ENCODE results near the gene MOSPD2. TPM values are rescaled to one million over a fixed set of nuclear protein-coding genes. Genes with fewer than 3 reads are reported as not detected.

The MOSPD2 gene
- 10.1 and 10.9 TPM in 2 replicates for total RNA-seq
- polyA plus RNA-seq (2012) = 8.9 TPM

DNA sequence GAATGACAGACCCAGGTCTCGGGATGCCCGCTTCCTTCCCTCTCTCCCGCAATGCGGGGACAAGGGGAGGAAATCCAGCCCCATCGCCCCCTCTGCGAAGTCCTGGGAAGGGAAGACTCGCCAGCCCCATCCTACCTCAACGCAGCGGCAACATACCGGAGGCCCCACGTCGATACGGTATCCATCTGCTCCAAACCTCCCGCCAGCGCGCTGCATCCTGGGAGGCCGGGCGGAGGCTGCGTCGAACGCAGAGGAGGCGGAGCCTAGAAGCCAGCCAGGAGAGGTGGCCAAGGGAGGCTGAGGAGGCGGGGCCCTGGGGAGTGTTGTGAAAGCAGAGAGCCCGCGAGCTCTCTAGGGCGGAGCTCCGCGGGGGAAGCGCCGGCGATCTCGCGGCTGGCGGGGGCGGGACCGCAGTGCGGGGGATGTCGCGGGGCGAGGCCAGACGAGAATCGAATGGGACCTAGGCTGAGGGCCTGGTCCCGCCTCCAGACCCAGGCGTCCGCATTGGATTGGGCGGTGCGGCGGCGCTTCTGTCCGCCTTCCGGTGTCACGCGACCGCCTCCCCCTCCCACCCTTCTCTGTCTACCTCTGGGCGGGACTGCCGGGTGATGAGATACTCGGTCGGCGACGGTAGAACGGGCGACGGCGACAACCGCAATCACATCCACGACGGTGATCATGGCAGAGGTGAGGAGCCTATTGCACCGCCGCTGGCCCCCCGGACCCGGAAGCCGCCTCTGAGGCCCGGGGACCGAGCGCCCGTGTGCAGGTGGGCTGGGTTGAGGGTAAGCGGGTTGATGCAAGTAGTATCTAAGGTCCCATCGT, at the start of gene MOSPD2, which contains the start of gene FANCB:
MOSPD2 (plus strand) TSS at position 571 of the 825 bp plus-strand sequence; CDS start at position 679, 108 bp downstream.
FANCB (minus strand) TSS at position 219 of the 825 bp plus-strand sequence. CDS start 7,559 bp downstream, outside the sequence.
- DNase-seq (ENCODE audit: low read depth) = peak; percentile 94

DNA sequence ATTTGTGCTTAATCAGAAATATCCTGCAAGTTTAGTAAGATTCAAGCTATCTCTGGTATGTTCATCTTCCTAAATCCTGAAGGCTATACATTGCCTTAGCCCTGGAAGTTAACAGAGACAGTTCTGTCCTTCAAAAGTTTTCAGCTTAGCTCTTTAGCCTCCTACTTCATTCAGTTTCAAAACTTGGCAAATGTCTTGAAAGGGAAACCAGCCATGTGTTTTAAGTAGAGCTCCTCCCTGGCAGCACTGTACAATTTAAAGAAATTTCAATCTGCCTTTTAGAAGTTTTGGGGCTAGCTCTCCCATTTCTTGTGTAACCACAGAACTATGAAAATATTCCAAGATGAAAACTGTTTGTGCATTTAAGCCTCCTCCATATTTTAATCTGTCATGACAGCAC, 47.4 kb upstream of the MOSPD2 start:
- no peak for DNase-seq (ENCODE audit: low read depth)

DNA sequence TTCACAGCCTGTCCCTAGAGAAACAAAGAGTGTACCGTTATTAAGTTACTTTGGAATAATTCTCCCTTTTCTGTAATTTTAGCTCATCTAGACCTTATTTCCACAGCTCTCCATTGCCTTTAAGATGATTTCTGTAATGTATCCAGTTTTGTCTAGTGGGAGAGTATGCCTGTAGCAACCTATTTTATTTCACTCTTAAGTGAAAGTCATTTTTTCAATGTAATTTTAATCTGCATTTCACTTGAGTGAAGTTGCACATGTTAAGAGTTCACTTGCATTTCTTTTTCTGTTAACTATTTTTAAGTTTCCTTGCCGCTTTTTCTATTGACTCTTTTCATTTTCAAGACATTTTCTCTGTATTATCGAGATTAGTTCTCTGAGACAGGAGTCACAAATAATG, 46.9 kb upstream of the MOSPD2 start:
- DNase-seq (ENCODE audit: low read depth) = no peak

DNA sequence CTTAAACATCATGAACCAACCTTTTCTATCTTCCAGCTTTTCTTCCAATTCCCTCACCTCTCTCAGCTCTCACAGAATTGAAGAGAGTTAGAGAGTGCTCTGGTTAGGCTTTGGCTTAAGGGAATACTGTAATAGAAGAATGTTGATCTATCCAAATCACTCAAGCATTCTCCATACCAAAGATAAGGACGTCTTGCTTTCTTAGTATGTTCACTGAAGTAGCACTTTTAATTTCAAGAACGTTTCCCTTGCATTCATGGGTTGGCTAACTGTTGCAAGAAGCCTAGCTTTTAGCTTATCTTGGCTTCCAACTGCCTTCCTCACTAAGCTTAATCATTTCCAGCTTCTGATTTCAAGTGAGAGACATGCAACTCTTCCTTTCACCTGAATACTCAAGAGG, 43.6 kb upstream of the MOSPD2 start:
- DNase-seq (ENCODE audit: low read depth) = no peak

DNA sequence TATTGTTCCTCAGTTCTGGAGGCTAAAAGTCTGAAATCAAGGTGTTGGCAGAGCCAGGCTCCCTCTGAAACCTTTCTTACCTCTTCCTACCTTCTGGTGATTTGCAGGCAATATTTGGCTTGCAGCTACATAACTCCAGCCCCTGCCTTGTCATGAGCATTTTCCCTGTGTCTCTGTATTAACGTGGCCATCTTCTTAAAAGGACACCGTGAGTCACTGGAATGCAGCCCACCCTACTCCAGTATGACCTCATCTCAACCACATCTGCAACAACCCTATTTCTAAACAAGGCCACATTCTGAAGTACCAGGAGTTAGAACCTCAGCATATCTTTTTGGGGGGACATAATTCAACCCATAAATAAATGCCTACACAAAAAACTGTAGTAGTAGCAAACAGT, 41.1 kb upstream of the MOSPD2 start:
- DNase-seq (ENCODE audit: low read depth) = peak; percentile 31

DNA sequence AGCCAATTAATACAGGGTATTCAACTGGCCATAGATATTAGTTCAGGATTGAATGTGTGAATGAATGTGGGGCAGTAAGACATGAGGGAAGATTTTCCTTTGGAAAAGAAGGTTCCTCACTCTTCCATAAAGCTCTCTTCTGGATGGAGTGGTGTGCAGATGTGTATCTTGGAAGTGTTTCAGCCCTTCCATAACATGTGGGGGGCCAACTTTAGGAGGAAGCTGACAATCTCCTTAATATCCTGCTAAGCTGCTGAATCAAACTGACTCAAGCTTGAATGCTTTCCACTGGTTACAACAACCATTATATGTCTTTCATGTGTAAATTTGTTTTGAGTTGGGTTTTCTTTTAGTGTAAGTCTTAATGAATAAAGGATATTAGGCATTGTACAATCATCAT, 40.6 kb upstream of the MOSPD2 start:
- DNase-seq (ENCODE audit: low read depth) = no peak

DNA sequence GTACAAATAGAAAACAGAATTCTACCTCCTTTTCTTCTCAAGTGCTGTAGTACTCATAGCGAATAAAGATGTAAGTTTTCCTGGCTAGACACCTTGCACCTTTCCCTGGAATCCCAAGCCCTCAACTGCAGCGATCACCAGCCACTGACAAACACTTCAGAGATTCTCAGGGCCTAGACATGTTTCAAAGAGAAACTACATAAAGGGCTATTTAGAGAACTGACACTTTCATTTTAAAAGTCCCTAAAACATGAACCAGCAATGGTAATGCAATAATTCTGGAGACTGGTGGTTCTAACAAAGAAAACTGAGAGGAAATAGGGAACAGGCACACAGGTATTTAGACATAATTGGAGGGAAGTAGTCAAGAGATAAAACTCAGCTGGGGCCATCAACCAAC, 36.1 kb upstream of the MOSPD2 start:
- no peak for DNase-seq (ENCODE audit: low read depth)

DNA sequence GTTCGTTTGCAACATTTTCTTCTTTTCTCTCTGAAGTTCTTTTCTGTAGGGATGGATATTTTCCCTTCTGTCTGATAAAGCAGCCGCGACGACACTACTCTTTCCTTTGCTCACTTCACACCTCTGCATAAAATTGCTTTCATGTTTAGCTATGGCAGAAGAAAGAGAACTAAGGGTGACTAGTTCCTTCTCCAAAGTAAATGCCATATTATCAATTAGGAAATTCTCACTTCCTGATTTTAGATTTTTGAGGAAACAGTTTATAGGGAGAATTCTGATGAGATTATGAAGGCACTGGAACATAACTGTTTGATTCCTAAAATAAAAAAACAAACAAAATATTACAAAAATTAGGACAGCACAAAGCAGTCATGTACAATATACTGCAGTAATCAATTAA, 29.6 kb upstream of the MOSPD2 start:
- DNase-seq (ENCODE audit: low read depth) = no peak

DNA sequence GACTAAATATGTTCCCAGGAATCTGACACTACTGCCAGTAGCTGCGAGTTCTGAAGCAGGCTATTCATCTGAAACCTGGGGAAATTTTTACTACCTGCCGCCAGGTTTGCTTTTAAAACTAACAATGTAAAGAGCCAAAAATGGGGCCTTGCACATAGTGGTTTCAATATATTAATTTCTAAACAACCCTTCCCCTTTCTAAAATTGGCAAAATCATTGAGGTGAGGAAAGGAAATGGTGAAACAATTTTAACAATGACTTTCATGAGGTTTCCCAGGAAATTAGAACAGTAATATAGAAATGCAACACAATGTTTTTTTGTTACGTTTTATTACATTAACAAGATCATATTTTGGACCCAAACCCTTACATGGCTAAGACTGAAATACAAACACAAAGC, 21.7 kb upstream of the MOSPD2 start:
- DNase-seq (ENCODE audit: low read depth) = no peak

DNA sequence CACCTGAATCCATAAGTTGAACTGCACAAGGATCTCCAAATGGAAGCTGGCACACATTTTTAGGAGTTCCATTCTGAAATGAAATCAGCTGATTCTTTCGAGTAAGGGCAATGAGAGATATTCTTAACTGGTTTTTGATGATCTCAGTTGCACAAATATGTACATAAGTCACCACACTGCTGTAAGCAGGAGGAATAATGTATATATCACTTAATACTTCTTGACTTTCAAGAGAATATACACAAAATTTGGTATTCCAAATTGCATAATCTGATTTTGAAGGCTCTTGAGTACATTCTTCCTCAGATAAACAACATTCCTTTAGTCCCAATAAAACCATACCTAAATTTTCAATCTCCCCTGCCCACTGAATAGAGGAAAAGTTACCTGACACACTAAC, 8.6 kb upstream of the MOSPD2 start:
- DNase-seq (ENCODE audit: low read depth) = no peak

DNA sequence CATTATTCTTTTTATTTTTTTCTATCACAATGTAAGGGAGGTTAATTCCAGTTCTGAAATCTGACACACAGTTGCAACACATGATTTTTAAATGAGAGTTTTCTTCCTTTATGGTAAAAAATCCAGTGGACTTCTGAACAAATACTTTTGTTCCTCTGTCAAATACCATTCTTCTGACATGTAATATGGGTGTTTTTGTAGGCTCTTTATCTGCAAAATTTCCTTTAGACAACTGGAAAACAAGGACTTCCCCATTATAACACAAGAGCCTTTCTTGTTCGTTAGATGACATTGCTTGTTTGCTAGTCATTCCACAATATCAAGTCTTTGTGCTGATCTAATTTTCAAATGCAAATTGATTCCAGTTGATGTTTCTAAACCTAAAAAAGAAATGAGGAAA, 8.0 kb upstream of the MOSPD2 start:
- DNase-seq (ENCODE audit: low read depth) = peak; percentile 4

DNA sequence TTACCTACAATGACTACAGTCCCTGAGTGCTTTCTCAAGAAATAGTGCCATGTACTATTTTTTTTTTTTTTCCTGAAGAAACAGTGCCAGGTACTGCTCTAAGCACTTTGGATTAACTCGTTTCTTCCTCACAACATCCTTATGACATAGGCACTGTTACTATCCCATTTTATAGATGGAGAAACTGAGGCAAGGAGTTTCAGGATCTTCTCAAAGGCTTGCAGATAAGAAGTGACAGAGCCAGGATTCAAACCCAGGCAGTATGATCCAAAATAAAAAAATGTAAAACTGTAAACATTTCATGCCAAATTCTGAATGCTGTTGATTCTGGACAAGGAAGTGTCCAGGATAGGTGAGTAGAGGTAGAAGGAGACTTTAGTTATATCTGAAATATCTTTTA, 1.5 kb upstream of the MOSPD2 start:
- DNase-seq (ENCODE audit: low read depth) = no peak

DNA sequence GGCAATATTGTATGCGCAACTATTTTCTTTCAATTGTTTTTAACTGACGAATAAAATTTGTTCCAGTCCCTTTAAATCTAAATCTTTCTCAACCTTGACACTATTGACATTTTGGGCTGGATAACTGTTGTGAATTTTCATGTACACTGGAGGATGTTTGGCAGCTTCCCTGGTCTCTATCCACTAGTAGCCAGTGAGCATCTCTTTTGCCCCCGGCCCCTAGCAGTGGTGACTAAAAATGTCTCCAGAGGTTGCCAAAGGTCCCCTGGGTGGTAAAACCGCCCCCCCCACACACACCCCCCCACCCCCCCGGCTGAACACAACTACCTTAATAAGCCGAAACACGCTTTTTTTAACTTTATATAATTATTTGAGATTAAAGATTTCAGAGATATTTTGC, 866 bp upstream of the MOSPD2 start:
- DNase-seq (ENCODE audit: low read depth) = no peak

DNA sequence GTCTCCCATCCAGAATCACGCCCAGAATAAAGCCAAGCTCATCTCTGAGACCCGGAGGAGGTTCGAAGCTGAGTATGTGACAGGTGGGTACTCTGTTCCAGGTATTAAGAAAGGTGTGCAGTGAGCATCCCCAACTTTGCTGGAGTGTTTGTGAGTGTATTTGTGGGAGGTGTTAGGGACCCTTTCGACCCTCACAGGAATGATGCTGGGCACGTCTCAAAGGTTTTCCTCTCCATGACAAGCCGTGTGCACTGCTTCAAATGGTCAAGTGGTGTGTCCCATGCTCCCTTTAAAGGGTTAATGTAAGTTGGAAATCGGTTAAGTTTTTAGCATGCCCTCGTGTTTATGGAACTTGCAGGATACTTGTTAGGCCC, 442 bp downstream of the MOSPD2 start:
- no peak for DNase-seq (ENCODE audit: low read depth)

DNA sequence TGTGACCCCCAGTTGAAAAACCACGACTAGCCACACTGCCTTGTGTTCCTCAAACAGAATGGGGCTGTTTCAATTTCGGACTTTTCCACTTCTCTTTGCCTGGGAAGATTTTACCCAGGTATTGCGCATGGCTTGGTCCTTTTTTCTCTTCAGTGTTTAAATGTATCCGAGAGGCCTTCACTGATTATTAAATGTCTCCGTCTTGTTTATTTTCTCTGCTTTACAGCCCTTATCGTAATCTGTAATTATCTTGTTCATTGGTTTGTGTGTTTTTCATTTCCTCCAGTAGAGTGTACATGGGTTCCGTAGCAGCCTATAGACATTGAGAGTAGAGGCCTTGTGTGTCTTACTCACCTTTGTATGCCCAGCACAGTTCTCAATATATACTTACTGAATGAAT, 2.4 kb downstream of the MOSPD2 start:
- no peak for DNase-seq (ENCODE audit: low read depth)

DNA sequence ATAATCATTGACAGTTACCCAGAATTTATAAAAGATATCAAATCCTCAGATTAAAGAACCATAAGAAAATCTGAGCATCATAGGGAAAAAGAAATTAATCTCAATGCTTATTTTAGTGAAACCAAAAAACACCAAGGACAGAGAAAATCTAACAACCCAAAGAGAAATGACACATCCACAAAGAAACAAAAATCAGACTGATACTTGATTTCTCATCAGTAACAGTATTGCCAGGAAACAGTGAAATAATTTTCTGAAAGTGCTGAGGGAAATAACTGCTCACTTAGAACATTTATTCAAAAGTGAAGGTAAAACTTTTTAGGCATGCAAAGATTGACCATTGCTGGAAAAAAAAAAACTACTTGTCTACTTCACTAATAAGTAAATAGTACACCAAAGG, 10.6 kb downstream of the MOSPD2 start:
- DNase-seq (ENCODE audit: low read depth) = no peak

DNA sequence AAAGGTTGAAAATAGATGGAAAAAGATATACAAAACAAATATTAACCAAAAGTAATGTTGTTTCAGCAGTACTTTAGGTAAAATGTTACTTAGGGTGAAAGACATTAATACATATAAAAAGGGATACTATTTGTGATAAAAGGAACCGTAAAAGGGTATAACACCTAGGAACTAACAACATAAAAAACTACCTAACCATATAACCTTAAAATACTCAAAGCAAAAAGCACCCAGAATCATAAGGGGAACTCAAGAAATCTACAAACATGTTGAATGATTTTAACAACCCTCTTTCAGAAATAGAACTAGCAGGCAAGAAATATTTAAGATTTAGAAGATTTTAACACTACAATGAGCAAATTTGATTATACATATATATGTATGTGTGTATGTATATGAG, 11.5 kb downstream of the MOSPD2 start:
- DNase-seq (ENCODE audit: low read depth) = no peak

DNA sequence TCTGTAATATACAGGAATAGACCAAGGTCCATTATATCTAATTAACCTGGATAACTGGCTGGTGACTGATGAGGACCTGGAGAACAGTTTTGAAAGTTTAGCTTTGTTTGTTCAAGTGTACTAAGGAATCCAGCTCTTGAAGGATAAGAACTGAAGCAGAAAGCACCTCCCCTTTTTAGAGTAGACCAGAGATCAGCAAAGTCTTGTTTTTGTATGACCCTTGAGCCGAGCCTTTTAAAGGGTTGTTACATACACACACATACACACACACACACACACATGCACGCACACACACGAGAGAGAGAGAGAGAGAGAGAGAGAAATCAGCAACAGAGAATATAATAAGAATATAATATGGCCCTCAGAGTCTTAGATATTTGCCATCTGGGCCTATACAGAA, 13.0 kb downstream of the MOSPD2 start:
- no peak for DNase-seq (ENCODE audit: low read depth)

DNA sequence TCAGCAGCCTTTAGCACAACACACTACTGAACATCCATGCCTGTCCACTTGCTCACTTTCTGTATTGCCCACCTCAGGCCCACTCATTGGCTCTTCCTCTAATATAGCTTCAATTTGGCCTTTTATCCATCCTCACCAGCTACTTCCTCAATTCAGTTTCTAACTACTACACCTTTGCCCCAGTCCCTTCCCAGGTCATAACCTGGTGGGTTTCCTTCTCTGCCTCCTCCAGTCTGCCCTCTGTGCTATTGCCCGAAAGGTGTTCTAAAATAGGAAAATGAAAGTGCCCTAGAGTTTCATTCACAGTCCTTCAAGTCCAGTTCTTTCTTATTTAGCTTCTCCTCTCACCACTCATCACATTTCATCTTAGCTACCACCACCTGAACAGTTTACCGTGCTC, 23.1 kb downstream of the MOSPD2 start:
- no peak for DNase-seq (ENCODE audit: low read depth)

DNA sequence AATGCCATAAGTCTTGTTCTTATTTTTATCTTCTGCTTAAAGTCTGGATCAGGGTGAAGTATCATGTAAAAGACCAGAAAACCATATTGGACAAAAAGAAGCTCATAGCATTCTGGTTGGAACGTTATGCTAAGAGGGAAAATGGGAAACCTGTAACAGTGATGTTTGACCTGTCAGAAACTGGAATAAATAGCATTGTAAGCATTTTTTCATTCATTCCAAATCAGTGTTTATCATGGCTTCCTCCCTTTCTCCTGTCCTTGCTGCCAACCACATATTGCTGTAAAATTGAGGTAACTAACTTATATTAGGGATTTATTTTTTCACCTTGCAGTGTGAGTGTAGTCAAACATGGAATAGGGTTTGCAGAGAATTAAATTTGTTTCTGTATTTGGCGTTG, 23.8 kb downstream of the MOSPD2 start:
- DNase-seq (ENCODE audit: low read depth) = no peak

DNA sequence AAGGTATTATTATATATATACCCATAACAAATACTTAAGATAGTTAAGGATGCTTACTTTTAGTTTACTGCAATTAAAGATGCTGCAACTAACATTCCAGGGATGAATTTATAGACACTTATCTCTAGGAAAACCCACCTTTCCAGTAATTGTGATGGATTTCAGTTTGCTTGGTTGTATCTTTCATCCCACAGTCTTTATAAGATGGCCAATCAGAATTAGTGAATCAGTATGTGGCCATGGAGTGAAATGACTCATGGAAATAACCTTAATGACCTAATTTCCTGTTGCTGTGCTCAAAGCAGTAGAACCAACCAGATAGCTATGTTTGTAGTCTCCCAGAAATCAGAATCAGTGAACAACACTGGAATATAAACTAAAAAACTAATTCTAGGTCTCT, 26.4 kb downstream of the MOSPD2 start:
- DNase-seq (ENCODE audit: low read depth) = peak; percentile 23

DNA sequence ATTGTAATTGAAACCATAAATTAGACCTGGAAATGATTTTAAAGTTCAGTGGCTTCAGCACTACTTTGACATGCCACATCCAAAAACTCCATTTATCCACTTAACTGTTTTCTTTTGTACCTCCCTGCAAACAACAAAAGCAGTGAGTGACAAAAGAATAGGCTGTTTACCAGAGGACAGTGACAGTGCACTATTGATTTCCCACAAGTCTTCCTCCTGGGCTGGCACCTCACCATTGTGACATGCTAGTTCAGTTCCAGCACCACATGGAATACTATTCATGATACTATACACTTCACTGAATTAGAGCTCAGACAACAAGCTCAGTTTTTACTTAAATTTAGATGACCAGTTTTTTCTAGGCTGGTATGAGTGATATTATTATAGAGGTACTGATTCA, 29.3 kb downstream of the MOSPD2 start:
- no peak for DNase-seq (ENCODE audit: low read depth)

DNA sequence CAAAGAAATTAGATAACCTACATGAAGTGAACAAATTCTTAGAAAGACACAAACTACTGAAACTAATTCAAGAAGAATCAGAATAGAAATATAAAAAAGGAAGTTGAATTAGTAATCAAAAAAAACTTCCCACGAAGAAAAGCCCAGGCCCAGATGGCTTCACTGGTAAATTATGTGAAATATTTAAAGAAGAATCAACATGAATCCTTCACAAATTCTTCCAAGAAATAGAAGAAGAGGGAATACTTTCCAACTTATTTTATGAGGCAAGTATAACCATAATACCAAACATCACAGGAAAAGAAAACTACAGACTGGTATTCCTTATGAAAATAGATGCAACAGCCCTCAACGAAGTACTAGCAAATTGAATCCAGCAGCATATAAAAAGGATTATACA, 30.7 kb downstream of the MOSPD2 start:
- no peak for DNase-seq (ENCODE audit: low read depth)
